Heart right ventricle (tissue), 16 donors: ENCODE results near the gene EXOSC3. TPM values are rescaled to one million over a fixed set of nuclear protein-coding genes. Genes with fewer than 3 reads are reported as not detected.

Experiments
- ATAC-seq, 8 donors: fragments of 200-7000 bp; cut with Tn5 transposase; one replicate each; pipeline ENCODE4 v1.9.1; 2020; ENCODE audit warnings: mild to moderate bottlenecking in 8 of 8, moderate library complexity in 8 of 8, moderate number of reproducible peaks in 1 of 8
- DNase-seq, 2 donors: peaks; one replicate each; pipeline ENCODE4 v3.0.0-alpha.2; 2020
- H3K27ac ChIP-seq, 10 donors: fragments of 200-600 bp; sonication (generic) in 2 of 10; one replicate each; pipeline versions ENCODE4 v1.5.0 to v1.8.0; 2020 to 2022; ENCODE audit warnings: mild to moderate bottlenecking in 3 of 10
- H3K27me3 ChIP-seq, 7 donors: fragments of 200-600 bp; one replicate each; pipeline ENCODE4 v1.8.0; 2021 to 2022; ENCODE audit warnings: mild to moderate bottlenecking in 2 of 7
- H3K36me3 ChIP-seq, 9 donors: fragments of 200-600 bp; sonication (generic) in 1 of 9; one replicate each; pipeline versions ENCODE4 v1.5.0 to v1.8.0; 2020 to 2022; ENCODE audit warnings: mild to moderate bottlenecking in 2 of 9
- H3K4me1 ChIP-seq, 9 donors: fragments of 200-600 bp; sonication (generic) in 1 of 9; one replicate each; pipeline versions ENCODE4 v1.5.0 to v1.8.0; 2020 to 2022; ENCODE audit warnings: mild to moderate bottlenecking in 4 of 9
- H3K4me3 ChIP-seq, 10 donors: fragments of 200-600 bp; sonication (generic) in 2 of 10; one replicate each; pipeline versions ENCODE4 v1.5.0 to v1.8.0; 2020 to 2022; ENCODE audit warnings: mild to moderate bottlenecking in 7 of 10, moderate library complexity in 2 of 10
- H3K9me3 ChIP-seq, 11 donors: fragments of 200-600 bp in 10 of 11; sonication (generic) in 2 of 11; one replicate each; pipeline versions ENCODE4 v1.5.0 to v1.8.0; 2013 to 2022; ENCODE audit warnings: mild to moderate bottlenecking in 2 of 11, control low read depth in 1 of 11, moderate library complexity in 1 of 11
- CTCF ChIP-seq, 9 donors: fragments of 200-600 bp; sonication (generic) in 2 of 9; IDR thresholded peaks; one replicate each; pipeline versions ENCODE4 v1.5.0 to v1.8.0; 2021 to 2022; ENCODE audit warnings: antibody characterized with exemption in 9 of 9, mild to moderate bottlenecking in 5 of 9, moderate library complexity in 1 of 9
- WGBS, 2 donors: extraction: QIAGEN DNeasy Blood & Tissue Kit; methylation state at CpG; one replicate each; pipeline ENCODE4 v1.1.7; 2013; ENCODE audit warnings: inconsistent platforms in 1 of 2; 5-methylcytosine and 5-hydroxymethylcytosine counted together
- intact Hi-C, 10 donors: fragments of 100-400 bp; cut with DNase I; formaldehyde crosslinking; loops; one replicate each; pipeline versions ENCODE4 v1.11.1 to v1.14.2; 2022
- polyA plus RNA-seq, 2 donors: library from polyadenylated mRNA; stranded (reverse); fragments of 200-250 nt; gene quantifications; one replicate each; pipeline ENCODE4 v1.2.3, GENCODE V29; 2013
- total RNA-seq, 10 donors: library from RNA; stranded (reverse); fragmentation: NEBNext Ultra II Directional in 3 of 10; extraction: Animal tissue kit (Norgen Biotek cat#: 25700) in 3 of 10; gene quantifications; one replicate each; pipeline versions ENCODE4 v1.2.1 to v1.2.4, GENCODE V29; 2021 to 2023
- donor health status: Arrhythmogenic right ventricular cardiomyopathy.
- donor health status: ischemic (EF 13 %, LVEDD 7.1; RV severe dilation, severe dysfunction).
- donor health status: healthy with polysubstance abuse.
- donor health status: DM: no; HTN: yes; CAD: no.
- donor health status: DM: no; HTN: no; CAD: no.
- donor health status: ischemic (EF 25% LVEDD 6.9; RV normal size, moderate dysfunction).
- donor health status: ischemic (EF 25% LVEDD 5.7; RV mildly dilated, moderate dysfunction).
- donor health status: healthy.
- donor health status: DM: yes; HTN: yes; CAD: no.
- donor health status: Ischemic cardiomyopathy.
- donor health status: ischemic (EF 35%, LVEDD 5.7; RV mildly dilated, moderate dysfunction).
- donor health status: nonischemic (EF 11% LVEDD 7.7; RV severe dilation, severe dysfunction).
- donor health status: DM: yes; HTN: yes; CAD: no.
- donor health status: PGD.
- donor health status: ischemic (EF 29% LVEDD 5.4; RV normal size, mild dysfunction).
- donor health status: nonischemic (EF 23%, LVEDD 6.1; RV moderate dilation, normal function).

The EXOSC3 gene
- total and polyA plus RNA-seq, 12 donors, result 7.3 to 20.2 (median 12.8) TPM

DNA sequence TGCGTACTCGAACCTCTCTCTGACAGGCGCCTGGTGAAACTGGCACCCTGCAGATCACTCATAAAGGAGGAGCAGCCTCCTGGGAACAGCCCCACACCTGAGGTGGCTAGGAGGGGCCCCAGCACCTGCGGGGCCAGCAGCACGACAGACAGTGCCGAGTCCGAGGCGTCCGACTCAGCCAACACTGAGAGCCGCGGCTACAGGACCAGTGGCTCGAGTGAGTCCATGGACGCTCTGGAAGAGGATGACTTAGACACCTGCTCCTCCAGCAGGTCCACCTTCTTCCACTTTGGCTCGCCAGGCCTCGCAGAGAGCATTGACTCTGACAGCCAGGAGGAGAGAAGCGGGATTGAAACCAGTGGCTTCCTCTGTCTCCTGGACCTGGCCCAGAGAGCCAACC is 44.7 kb downstream of the EXOSC3 start:
- H3K27me3 ChIP-seq, result no peaks in the 10 kb centered on the region
- H3K4me3 ChIP-seq, result no peak overlapping the region
- no peaks in the 10 kb centered on the region for H3K4me1 ChIP-seq
- H3K27ac ChIP-seq, result no peak overlapping the region
- ATAC-seq (no peak), DNase-seq (no peak)
- no peak for TF ChIP-seq CTCF (IDR thresholded peaks at IDR 0.05)
- intact Hi-C loops, result loop anchor here in 6 of 10 donors (10.0 kb wide), 4 partner anchors 155 to 665 kb away; partner anchors contain the start of gene ALDH1B1 (in 1 of the 6)
- H3K9me3 ChIP-seq, result no peaks in the 10 kb centered on the region
- WGBS, 2 donors, result 89 to 93% methylated on average over 16 of the region's 16 CpGs
- H3K36me3 ChIP-seq, result no peaks in the 10 kb centered on the region

- WGBS, 2 donors, result 85 to 91% methylated on average over 5 of the region's 5 CpGs
- H3K9me3 ChIP-seq, result no peaks in the 10 kb centered on the region
- no peaks in the 10 kb centered on the region for H3K36me3 ChIP-seq
- TF ChIP-seq CTCF (IDR thresholded peaks at IDR 0.05), result no peak
- no peak overlapping the region for H3K4me3 ChIP-seq
- no peaks in the 10 kb centered on the region for H3K27me3 ChIP-seq
- intact Hi-C loops, result loop anchor here in 2 of 10 donors (10.0 kb wide), 2 partner anchors 56 to 616 kb away; no protein-coding TSS in a partner anchor
- ATAC-seq, result no peak
- H3K4me1 ChIP-seq, result no peaks in the 10 kb centered on the region
- DNase-seq, result no peak
- H3K27ac ChIP-seq, result no peak overlapping the region
Measured at GRCh38 chr9:37739222-37739621, 45.6 kb downstream of the EXOSC3 start.

DNA sequence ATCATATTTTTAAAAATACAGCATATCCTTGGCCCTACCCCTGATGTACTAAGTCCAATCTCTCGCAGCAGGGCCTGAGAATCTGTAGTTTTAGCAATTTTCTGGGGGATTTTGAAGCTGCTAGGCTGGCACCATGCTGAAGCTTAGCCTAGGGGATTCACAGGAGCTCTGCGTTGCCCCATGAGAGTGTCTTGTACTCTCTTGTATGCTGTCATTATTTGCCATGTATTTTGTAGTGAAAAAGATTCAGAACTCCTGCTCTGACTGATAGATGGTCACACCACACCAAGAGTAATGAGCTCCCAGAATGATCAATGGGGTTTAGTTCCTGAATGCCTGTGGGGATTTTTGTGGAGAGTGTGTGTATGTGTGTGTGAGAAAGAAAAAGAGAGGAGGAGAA is 51.9 kb downstream of the EXOSC3 start:
- H3K9me3 ChIP-seq, result no peaks in the 10 kb centered on the region
- H3K36me3 ChIP-seq, result no peaks in the 10 kb centered on the region
- DNase-seq (no peak), ATAC-seq (no peak)
- 39 to 82% methylated on average over 2 of the region's 2 CpGs for WGBS, 2 donors
- H3K27ac ChIP-seq, result no peak overlapping the region
- no peak overlapping the region for H3K4me3 ChIP-seq
- intact Hi-C loops, result loop anchor here in 2 of 10 donors (10.0 kb wide), 2 partner anchors 62 to 622 kb away; no protein-coding TSS in a partner anchor
- H3K27me3 ChIP-seq, result peaks cover 0 to 18% (median 0%) of the 10 kb centered on the region in 7 donors
- no peak for TF ChIP-seq CTCF (IDR thresholded peaks at IDR 0.05)
- no peaks in the 10 kb centered on the region for H3K4me1 ChIP-seq

DNA sequence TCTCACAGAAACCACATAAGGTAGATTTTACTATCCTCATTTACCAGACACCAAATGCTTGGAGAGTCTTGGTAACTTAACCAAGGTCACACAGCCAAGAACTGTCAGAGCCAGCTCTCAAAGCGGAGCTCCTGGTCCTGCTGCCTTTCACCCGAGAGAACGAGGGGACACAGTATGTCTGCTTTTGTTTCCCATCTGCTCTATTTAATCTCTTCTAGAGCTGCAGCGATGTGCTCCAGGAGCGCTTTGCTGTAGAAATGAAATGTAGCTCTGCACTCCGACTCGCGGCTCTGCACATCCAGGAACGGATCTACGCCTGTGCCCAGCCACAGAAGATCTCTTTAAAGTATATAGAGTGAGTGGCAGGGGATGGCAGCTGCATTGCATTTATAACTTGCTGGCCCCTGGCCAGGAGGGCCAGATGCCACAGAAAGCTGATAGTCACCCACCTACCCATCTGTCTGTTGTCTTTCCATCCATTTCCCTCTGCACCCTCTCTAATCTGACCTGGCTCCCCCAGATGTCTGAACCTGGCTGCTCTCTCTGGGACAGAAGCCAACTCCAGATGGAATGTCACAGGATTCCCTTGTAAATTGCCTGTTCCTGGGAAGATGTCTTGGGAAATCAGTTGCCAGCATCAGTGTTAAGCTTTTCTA is 52.6 kb downstream of the EXOSC3 start:
- no peaks in the 10 kb centered on the region for H3K36me3 ChIP-seq
- peaks cover 0 to 18% (median 0%) of the 10 kb centered on the region in 7 donors for H3K27me3 ChIP-seq
- no peaks in the 10 kb centered on the region for H3K9me3 ChIP-seq
- 62 to 70% methylated on average over 10 of the region's 10 CpGs for WGBS, 2 donors
- no peak for DNase-seq
- H3K4me1 ChIP-seq, result no peaks in the 10 kb centered on the region
- intact Hi-C loops, result loop anchor here in 2 of 10 donors (10.0 kb wide), 2 partner anchors 63 to 623 kb away; no protein-coding TSS in a partner anchor
- no peak for ATAC-seq
- H3K27ac ChIP-seq, result no peak overlapping the region
- H3K4me3 ChIP-seq, result no peak overlapping the region
- no peak for TF ChIP-seq CTCF (IDR thresholded peaks at IDR 0.05)
